IMR-90 (cell line): ENCODE results near the gene TMEM170A. TPM values are rescaled to one million over a fixed set of nuclear protein-coding genes. Genes with fewer than 3 reads are reported as not detected.

ENCODE experiments used
- ATAC-seq: fragments of 200-7000 bp; cut with Tn5 transposase; 2 replicates; pipeline ENCODE4 v1.9.1; 2020; ENCODE audit warnings: low read depth, mild to moderate bottlenecking, moderate library complexity
- BruUV-seq: library from RNA; stranded (reverse); fragments of 400-500 nt; replicated peaks from 2 replicates; lab custom pipeline; 2021; lab: Mats Ljungman, UMichigan
- CTCF ChIA-PET: fragments of 300-600 bp; formaldehyde crosslinking; extraction: SDS; loops from one replicate; lab custom pipeline; 2021; ENCODE audit warnings: antibody characterized with exemption; lab: Yijun Ruan, JAX
- POLR2A ChIA-PET: fragments of 300-600 bp; sonication (Branson Sonifier 250); formaldehyde crosslinking; loops from one replicate; lab custom pipeline; 2022; ENCODE audit warnings: antibody characterized with exemption; ENCODE audit not compliant: unreplicated experiment; lab: Charles Lee
- DNase-seq: peaks from one replicate; pipeline ENCODE4 v3.0.0; 2013
- H2AFZ ChIP-seq: replicated peaks from 2 replicates; pipeline ENCODE3; 2013; ENCODE audit warnings: low read length, mild to moderate bottlenecking; ENCODE audit not compliant: poor library complexity
- H2AK5ac ChIP-seq: 2 replicates; pipeline ENCODE4 v1.6.1; 2013; ENCODE audit warnings: low read depth, low read length, inconsistent platforms
- H2AK9ac ChIP-seq: replicated peaks from 2 replicates; pipeline ENCODE3; 2013; ENCODE audit warnings: mild to moderate bottlenecking, low read depth, low read length, moderate library complexity; ENCODE audit not compliant: poor library complexity
- H2BK120ac ChIP-seq: 2 replicates; pipeline ENCODE4 v1.6.1; 2013; ENCODE audit warnings: low read depth, low read length, inconsistent platforms
- H2BK15ac ChIP-seq: 3 replicates; pipeline ENCODE4 v1.6.1; 2013; ENCODE audit warnings: low read depth, low read length, inconsistent platforms
- H2BK20ac ChIP-seq: 2 replicates; pipeline ENCODE4 v1.6.1; 2013; ENCODE audit warnings: low read depth, mild to moderate bottlenecking, inconsistent platforms, low read length, moderate library complexity
- H2BK5ac ChIP-seq: 2 replicates; pipeline ENCODE4 v1.6.1; 2013; ENCODE audit warnings: mild to moderate bottlenecking, low read depth, low read length, inconsistent platforms; ENCODE audit not compliant: poor library complexity, severe bottlenecking
- H3K14ac ChIP-seq: replicated peaks from 2 replicates; pipeline ENCODE4 v1.6.1; 2013; ENCODE audit warnings: low read depth, low read length, inconsistent platforms
- H3K18ac ChIP-seq: 2 replicates; pipeline ENCODE4 v1.6.1; 2013; ENCODE audit warnings: low read depth, low read length, control low read depth
- H3K23ac ChIP-seq: 2 replicates; pipeline ENCODE4 v1.6.1; 2013; ENCODE audit warnings: low read depth, low read length, inconsistent platforms
- H3K27ac ChIP-seq: 2 replicates; pipeline ENCODE4 v1.5.1; 2013; ENCODE audit warnings: mild to moderate bottlenecking, control low read depth, low read length; ENCODE audit not compliant: insufficient read depth
- H3K27me3 ChIP-seq: 2 replicates; pipeline ENCODE4 v1.6.1; 2013; ENCODE audit warnings: low read length; ENCODE audit not compliant: control insufficient read depth, insufficient read depth
- H3K36me3 ChIP-seq: 2 replicates; pipeline ENCODE4 v1.6.1; 2013; ENCODE audit warnings: low read length, mixed read lengths; ENCODE audit not compliant: control insufficient read depth, insufficient read depth
- H3K4ac ChIP-seq: 2 replicates; pipeline ENCODE4 v1.6.1; 2013; ENCODE audit warnings: low read depth, low read length, inconsistent platforms
- H3K4me1 ChIP-seq: 2 replicates; pipeline ENCODE4 v1.6.1; 2013; ENCODE audit warnings: low read length, mixed read lengths; ENCODE audit not compliant: control insufficient read depth, insufficient read depth
- H3K4me2 ChIP-seq: 2 replicates; pipeline ENCODE4 v1.6.1; 2013; ENCODE audit warnings: low read depth, mild to moderate bottlenecking, control low read depth, low read length, moderate library complexity
- H3K4me3 ChIP-seq: 2 replicates; pipeline ENCODE4 v1.5.1; 2013; ENCODE audit warnings: low read depth, mild to moderate bottlenecking, control low read depth, low read length, moderate library complexity; ENCODE audit not compliant: insufficient read depth
- H3K56ac ChIP-seq: 2 replicates; pipeline ENCODE4 v1.6.1; 2013; ENCODE audit warnings: low read length, inconsistent platforms; ENCODE audit not compliant: insufficient read depth; ENCODE audit errors: extremely low read depth
- H3K79me1 ChIP-seq, 2 experiments: 2 replicates each; pipeline ENCODE4 v1.6.1; 2013; ENCODE audit warnings: low read length in 2 of 2, inconsistent platforms in 1 of 2, low read depth in 1 of 2
- H3K9ac ChIP-seq: 2 replicates; pipeline ENCODE4 v1.6.1; 2013; ENCODE audit warnings: low read depth, low read length, control low read depth
- H3K9me1 ChIP-seq: 2 replicates; pipeline ENCODE4 v1.6.1; 2013; ENCODE audit warnings: low read length, inconsistent platforms; ENCODE audit not compliant: insufficient read depth
- H3K9me3 ChIP-seq: 2 replicates; pipeline ENCODE4 v1.6.1; 2013; ENCODE audit warnings: low read length; ENCODE audit not compliant: control insufficient read depth, insufficient read depth
- H4K20me1 ChIP-seq: 2 replicates; pipeline ENCODE4 v1.6.1; 2013; ENCODE audit warnings: low read length, inconsistent platforms; ENCODE audit not compliant: insufficient read depth
- H4K5ac ChIP-seq: 2 replicates; pipeline ENCODE4 v1.6.1; 2013; ENCODE audit warnings: mild to moderate bottlenecking, low read depth, low read length, control low read depth
- H4K8ac ChIP-seq, 2 experiments: 2 replicates each; pipeline ENCODE4 v1.6.1; 2013; ENCODE audit warnings: low read depth in 2 of 2, low read length in 2 of 2, control low read depth in 1 of 2, inconsistent platforms in 1 of 2
- H4K91ac ChIP-seq: 2 replicates; pipeline ENCODE4 v1.6.1; 2013; ENCODE audit warnings: low read depth, low read length, inconsistent platforms; ENCODE audit not compliant: insufficient read depth
- BHLHE40 ChIP-seq: fragments of 150-350 bp; IDR thresholded peaks from 2 replicates; pipeline ENCODE4 v1.6.1; 2016; ENCODE audit warnings: mild to moderate bottlenecking, low read depth, low read length
- CEBPB ChIP-seq: IDR thresholded peaks from 2 replicates; pipeline ENCODE4 v1.6.1; 2012; ENCODE audit warnings: low read depth, low read length, improper control_type of control experiment
- CHD1 ChIP-seq: IDR thresholded peaks from 2 replicates; pipeline ENCODE4 v1.6.1; 2012; ENCODE audit warnings: low read depth, low read length, improper control_type of control experiment
- CTCF ChIP-seq: conservative IDR thresholded peaks from 2 replicates; pipeline ENCODE4 v1.5.1; 2012; ENCODE audit warnings: mild to moderate bottlenecking, low read depth, low read length, improper control_type of control experiment
- ELK1 ChIP-seq: fragments of 150-350 bp; IDR thresholded peaks from 2 replicates; pipeline ENCODE4 v1.6.1; 2016; ENCODE audit warnings: low read depth, mild to moderate bottlenecking, low read length, moderate library complexity, borderline replicate concordance
- FOS ChIP-seq: fragments of 150-350 bp; IDR thresholded peaks from 2 replicates; pipeline ENCODE4 v1.6.1; 2016; ENCODE audit warnings: low read depth, low read length
- MAFK ChIP-seq: IDR thresholded peaks from 2 replicates; pipeline ENCODE4 v1.6.1; 2012; ENCODE audit warnings: low read depth, low read length, improper control_type of control experiment
- MAZ ChIP-seq: IDR thresholded peaks from 2 replicates; pipeline ENCODE4 v1.6.1; 2012; ENCODE audit warnings: low read depth, mild to moderate bottlenecking, low read length, improper control_type of control experiment, moderate library complexity, borderline replicate concordance
- MXI1 ChIP-seq: IDR thresholded peaks from 2 replicates; pipeline ENCODE4 v1.6.1; 2012; ENCODE audit warnings: low read depth, mild to moderate bottlenecking, low read length, moderate library complexity, borderline replicate concordance
- NFE2L2 ChIP-seq: fragments of 150-350 bp; IDR thresholded peaks from 2 replicates; pipeline ENCODE4 v1.6.1; 2016; ENCODE audit warnings: low read depth, mild to moderate bottlenecking, low read length
- POLR2A ChIP-seq: IDR thresholded peaks from 2 replicates; pipeline ENCODE4 v1.6.1; 2012; ENCODE audit warnings: mild to moderate bottlenecking, low read depth, low read length
- RCOR1 ChIP-seq: IDR thresholded peaks from 2 replicates; pipeline ENCODE4 v1.6.1; 2012; ENCODE audit warnings: mild to moderate bottlenecking, low read length, improper control_type of control experiment; ENCODE audit not compliant: insufficient replicate concordance
- RFX5 ChIP-seq: IDR thresholded peaks from 2 replicates; pipeline ENCODE4 v1.8.0; 2012; ENCODE audit warnings: low read depth, mild to moderate bottlenecking, low read length, moderate library complexity
- SMC3 ChIP-seq: fragments of 150-350 bp; IDR thresholded peaks from 2 replicates; pipeline ENCODE4 v1.6.1; 2016; ENCODE audit warnings: low read depth, mild to moderate bottlenecking, antibody characterized with exemption, low read length, moderate library complexity
- WGBS, 2 experiments: methylation state at CpG; one replicate each; pipeline versions ENCODE4 v1.1.5 to v1.1.7; 2013; ENCODE audit warnings: missing lambda C conversion rate in 2 of 2; ENCODE audit not compliant: insufficient read length in 1 of 2; ENCODE audit errors: extremely low coverage in 2 of 2; 5-methylcytosine and 5-hydroxymethylcytosine counted together
- dilution Hi-C: fragments of 300-500 bp; cut with HindIII; formaldehyde crosslinking; loops from one replicate; pipeline ENCODE4 v1.14.3; 2018; ENCODE audit warnings: low sequenced_read_pairs; ENCODE audit not compliant: unreplicated experiment
- in situ Hi-C: fragments of 300-500 bp; cut with MboI; formaldehyde crosslinking; loops from 3 replicates; pipeline ENCODE4 v1.14.3; 2019; ENCODE audit warnings: low sequenced_read_pairs, inconsistent platforms, mixed read lengths
- intact Hi-C: fragments of 100-400 bp; cut with micrococcal nuclease; formaldehyde crosslinking; loops from 2 replicates; pipeline ENCODE4 v1.10.0; 2022
- polyA plus RNA-seq, 3 experiments: library from polyadenylated mRNA; depleted of rRNA; stranded (reverse); fragments of >200 nt; gene quantifications; 2 replicates each; pipeline ENCODE4 v1.2.3, GENCODE V29; 2012; ENCODE audit warnings: low replicate concordance in 1 of 3
- total RNA-seq: library from RNA; depleted of rRNA; stranded (reverse); fragments of >200 nt; gene quantifications from 2 replicates; pipeline ENCODE4 v1.2.3, GENCODE V29; 2012

Gene TMEM170A
- total and polyA plus RNA-seq, 2 of the 4 experiments (the other 2 are of a cell fraction) = 7.3 to 10.9 TPM

- H3K9ac ChIP-seq = no peak overlapping the region
- no peak overlapping the region for H2BK5ac ChIP-seq
- WGBS, 2 experiments = no CpG with 5 or more reads among the region's 2 CpGs
- ATAC-seq (no peak), DNase-seq (no peak)
- intact Hi-C loops (loop anchor here (5.0 to 10.0 kb wide), 2 partner anchors 96 to 163 kb away; partner anchors contain the start of genes ADAT1 and TMEM231), in situ Hi-C loops (no loop called here), dilution Hi-C loops (no loop called here)
- ChIA-PET CTCF (no interaction called here), POLR2A (no interaction called here)
- H3K4me1 ChIP-seq = no peaks in the 10 kb centered on the region; the same call in 1 of the 2 replicates
- H3K23ac ChIP-seq = peak overlapping the region; percentile 33; the same call in 1 of the 2 replicates
- no peak overlapping the region for H2AK5ac ChIP-seq
- no peak overlapping the region for H3K4ac ChIP-seq
- H2BK15ac ChIP-seq = no peak overlapping the region
- H3K18ac ChIP-seq = no peak overlapping the region
- no peak overlapping the region for H3K27ac ChIP-seq
- no peak overlapping the region for H2BK20ac ChIP-seq
- H4K20me1 ChIP-seq = peaks cover 26% of the 10 kb centered on the region
- TSS peak; percentile 35 for BruUV-seq
- H3K27me3 ChIP-seq = no peaks in the 10 kb centered on the region
- no peaks in the 10 kb centered on the region for H3K9me3 ChIP-seq
- no peak overlapping the region for H3K4me2 ChIP-seq
- no peak for TF ChIP-seq CTCF
- no peak for TF ChIP-seq MXI1
- no peak for TF ChIP-seq RFX5
- TF ChIP-seq NFE2L2 = no peak
- no peak for TF ChIP-seq CEBPB
- TF ChIP-seq MAFK = no peak
- no peak for TF ChIP-seq CHD1
- no peak for TF ChIP-seq SMC3
- TF ChIP-seq BHLHE40 = no peak
- no peak for TF ChIP-seq POLR2A
- no peak for TF ChIP-seq MAZ
- no peak for TF ChIP-seq ELK1
- no peak for TF ChIP-seq FOS
- no peak for TF ChIP-seq RCOR1
- H3K79me1 ChIP-seq = peaks cover 17 to 62% of the 10 kb centered on the region in 2 experiments
- peaks cover 12% of the 10 kb centered on the region for H3K9me1 ChIP-seq
- no peak overlapping the region for H3K4me3 ChIP-seq
- no peak overlapping the region for H3K56ac ChIP-seq
- no peak overlapping the region for H2AK9ac ChIP-seq
- H2BK120ac ChIP-seq = no peak overlapping the region
- no peaks in the 10 kb centered on the region for H3K36me3 ChIP-seq
- H2AFZ ChIP-seq = no peak overlapping the region
- no peak overlapping the region for H4K91ac ChIP-seq
- no peak overlapping the region for H4K5ac ChIP-seq
- H4K8ac ChIP-seq = no peak overlapping the region
- H3K14ac ChIP-seq = no peak overlapping the region
Observed at GRCh38 chr16:75461575-75461974, 2.9 kb downstream of the TMEM170A start.
